ENCODE data around the gene PYY.
"Not testable (repeated sequence)": the region's sequence is repeated elsewhere in the genome, so short reads cannot be mapped to it uniquely, and the experiment has no call there.

The PYY gene

GRCh38 chr17:43945074-43945829 lies 8.5 kb downstream of the PYY start:
- no peak for DNase-seq

- DNase-seq = no peak
Measured at GRCh38 chr17:43942051-43942685, 11.6 kb downstream of the PYY start, which contains the start of gene PPY. TSS of gene PPY (minus strand) at chr17:43942476. CDS start at chr17:43941654, 822 bp downstream.

GRCh38 chr17:43940630-43941029 lies 13.1 kb downstream of the PYY start:
- DNase-seq = no peak

- DNase-seq = no peak
Measured at GRCh38 chr17:43939886-43940285, 13.9 kb downstream of the PYY start.

GRCh38 chr17:43939452-43939851 lies 14.3 kb downstream of the PYY start:
- not testable (repeated sequence) for DNase-seq

GRCh38 chr17:43938838-43939182 lies 14.9 kb downstream of the PYY start:
- no peak for DNase-seq

- DNase-seq = no peak
Measured at GRCh38 chr17:43936434-43936833, 17.3 kb downstream of the PYY start.

- no peak for DNase-seq
Measured at GRCh38 chr17:43935926-43936261, 17.8 kb downstream of the PYY start.

GRCh38 chr17:43935204-43935925 lies 18.4 kb downstream of the PYY start:
- DNase-seq = no peak

- DNase-seq = no peak
Measured at GRCh38 chr17:43932923-43933322, 20.8 kb downstream of the PYY start.

- no peak for DNase-seq
Measured at GRCh38 chr17:43932357-43932756, 21.4 kb downstream of the PYY start.

GRCh38 chr17:43931062-43931571 lies 22.6 kb downstream of the PYY start:
- no peak for DNase-seq

GRCh38 chr17:43928609-43929008 lies 25.1 kb downstream of the PYY start:
- DNase-seq = peak; percentile 31

- DNase-seq = not testable (repeated sequence)
Measured at GRCh38 chr17:43927929-43928328, 25.8 kb downstream of the PYY start.

GRCh38 chr17:43927060-43927864 lies 26.5 kb downstream of the PYY start:
- no peak for DNase-seq

GRCh38 chr17:43924558-43924957 lies 29.2 kb downstream of the PYY start:
- no peak for DNase-seq

- DNase-seq = no peak
Measured at GRCh38 chr17:43920500-43921095, 33.1 kb downstream of the PYY start.

- no peak for DNase-seq
Measured at GRCh38 chr17:43918026-43918389, 35.7 kb downstream of the PYY start.

GRCh38 chr17:43917348-43918025 lies 36.3 kb downstream of the PYY start:
- no peak for DNase-seq

GRCh38 chr17:43917016-43917347 lies 36.8 kb downstream of the PYY start:
- no peak for DNase-seq

GRCh38 chr17:43916385-43916784 lies 37.4 kb downstream of the PYY start:
- no peak for DNase-seq

GRCh38 chr17:43915559-43915958 lies 38.2 kb downstream of the PYY start:
- DNase-seq = no peak

Data from NCI-H1417 treated with DMSO at 0.1 percent for 48 hours (cell line).